MCF 10A (cell line): ENCODE data around the gene ZFP62. TPM values are rescaled to one million over a fixed set of nuclear protein-coding genes. Genes with fewer than 3 reads are reported as not detected.

Experiments
- BruUV-seq: library from RNA; stranded (reverse); fragments of 400-500 nt; replicated peaks from 2 replicates; lab custom pipeline; 2021; lab: Mats Ljungman, UMichigan
- CTCF ChIA-PET: fragments of 300-600 bp; sonication (Branson Sonifier 250); formaldehyde crosslinking; extraction: SDS; loops from one replicate; lab custom pipeline; 2021; ENCODE audit warnings: antibody characterized with exemption, inconsistent platforms; lab: Yijun Ruan, JAX
- POLR2A ChIA-PET: fragments of 300-600, 350-650 bp; sonication (Branson Sonifier 250); formaldehyde crosslinking; extraction: SDS; loops from one replicate; lab custom pipeline; 2020; ENCODE audit warnings: antibody characterized with exemption, inconsistent platforms; lab: Yijun Ruan, JAX
- DNase-seq: peaks from one replicate; pipeline ENCODE4 v3.0.0-alpha.2; 2018; ENCODE audit not compliant: unreplicated experiment
- H3K27ac Mint-ChIP-seq: one replicate; pipeline ENCODE4 v1.8.0; 2022; ENCODE audit warnings: mild to moderate bottlenecking, low read depth, mixed read lengths; ENCODE audit not compliant: unreplicated experiment
- H3K27me3 Mint-ChIP-seq: one replicate; pipeline ENCODE4 v1.8.0; 2022; ENCODE audit warnings: mixed read lengths; ENCODE audit not compliant: insufficient read depth, unreplicated experiment
- H3K36me3 Mint-ChIP-seq: one replicate; pipeline ENCODE4 v1.8.0; 2022; ENCODE audit warnings: mild to moderate bottlenecking, moderate library complexity, mixed read lengths; ENCODE audit not compliant: insufficient read depth, unreplicated experiment
- H3K4me1 Mint-ChIP-seq: one replicate; pipeline ENCODE4 v1.8.0; 2022; ENCODE audit warnings: mixed read lengths; ENCODE audit not compliant: insufficient read depth, unreplicated experiment
- H3K4me3 Mint-ChIP-seq: one replicate; pipeline ENCODE4 v1.8.0; 2022; ENCODE audit warnings: mild to moderate bottlenecking, moderate library complexity, mixed read lengths; ENCODE audit not compliant: unreplicated experiment
- H3K9me3 Mint-ChIP-seq: one replicate; pipeline ENCODE4 v1.8.0; 2022; ENCODE audit warnings: mixed read lengths; ENCODE audit not compliant: unreplicated experiment
- intact Hi-C: fragments of 100-400 bp; cut with micrococcal nuclease; formaldehyde crosslinking; loops from 2 replicates; pipeline ENCODE4 v1.14.1; 2022
- total RNA-seq: library from RNA; stranded (reverse); gene quantifications from 2 replicates; pipeline ENCODE4 v1.2.3, GENCODE V29; 2022
- TF ChIP-seq, protein P1 (sequence below): fragments of 200-600 bp; IDR thresholded peaks from one replicate; pipeline ENCODE4 v1.8.0; 2022; ENCODE audit warnings: antibody characterized with exemption, mild to moderate bottlenecking; ENCODE audit not compliant: unreplicated experiment

The ZFP62 gene
- total RNA-seq, 1 experiment from 2014 or later: 31.2 TPM

DNA sequence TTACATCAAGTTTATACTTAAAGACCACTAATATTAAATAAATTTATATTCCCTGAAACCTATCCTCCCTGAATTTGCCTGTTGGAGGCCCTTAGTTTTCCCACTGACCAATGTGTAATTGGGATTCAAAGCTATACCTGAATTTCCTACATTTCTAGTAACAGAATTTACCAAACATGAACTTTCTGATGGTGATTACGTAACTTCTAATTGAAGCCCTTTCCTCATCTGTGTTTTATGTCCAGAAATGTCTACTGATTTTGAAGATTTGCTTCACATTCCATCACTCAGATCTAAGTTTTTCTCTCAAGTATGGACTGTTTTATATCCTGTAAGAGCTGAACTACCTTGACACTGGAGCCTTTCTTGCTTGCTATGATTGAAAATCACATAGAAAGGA is 12.8 kb downstream of the ZFP62 start:
- DNase-seq: no peak
- CTCF ChIA-PET: interaction anchor here (0.6 kb wide), 1 partner anchor 64 kb away, joined by 3 read pairs; no protein-coding TSS in a partner anchor
- intact Hi-C loops: no loop called here
- Mint-ChIP-seq H3K27ac (no peak overlapping the region), H3K36me3 (peaks cover 60% of the 10 kb centered on the region), H3K27me3 (no peaks in the 10 kb centered on the region), H3K9me3 (peaks cover 34% of the 10 kb centered on the region), H3K4me3 (no peak overlapping the region), H3K4me1 (peaks cover 4% of the 10 kb centered on the region)
- POLR2A ChIA-PET: interaction anchor here (0.7 to 1.5 kb wide), 5 partner anchors 10 to 1026 kb away, joined by 3 to 4 read pairs (median 3); no protein-coding TSS in a partner anchor
- TF ChIP-seq, protein P1, sequence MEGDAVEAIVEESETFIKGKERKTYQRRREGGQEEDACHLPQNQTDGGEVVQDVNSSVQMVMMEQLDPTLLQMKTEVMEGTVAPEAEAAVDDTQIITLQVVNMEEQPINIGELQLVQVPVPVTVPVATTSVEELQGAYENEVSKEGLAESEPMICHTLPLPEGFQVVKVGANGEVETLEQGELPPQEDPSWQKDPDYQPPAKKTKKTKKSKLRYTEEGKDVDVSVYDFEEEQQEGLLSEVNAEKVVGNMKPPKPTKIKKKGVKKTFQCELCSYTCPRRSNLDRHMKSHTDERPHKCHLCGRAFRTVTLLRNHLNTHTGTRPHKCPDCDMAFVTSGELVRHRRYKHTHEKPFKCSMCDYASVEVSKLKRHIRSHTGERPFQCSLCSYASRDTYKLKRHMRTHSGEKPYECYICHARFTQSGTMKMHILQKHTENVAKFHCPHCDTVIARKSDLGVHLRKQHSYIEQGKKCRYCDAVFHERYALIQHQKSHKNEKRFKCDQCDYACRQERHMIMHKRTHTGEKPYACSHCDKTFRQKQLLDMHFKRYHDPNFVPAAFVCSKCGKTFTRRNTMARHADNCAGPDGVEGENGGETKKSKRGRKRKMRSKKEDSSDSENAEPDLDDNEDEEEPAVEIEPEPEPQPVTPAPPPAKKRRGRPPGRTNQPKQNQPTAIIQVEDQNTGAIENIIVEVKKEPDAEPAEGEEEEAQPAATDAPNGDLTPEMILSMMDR: no peak
- BruUV-seq: no TSS peak

DNA sequence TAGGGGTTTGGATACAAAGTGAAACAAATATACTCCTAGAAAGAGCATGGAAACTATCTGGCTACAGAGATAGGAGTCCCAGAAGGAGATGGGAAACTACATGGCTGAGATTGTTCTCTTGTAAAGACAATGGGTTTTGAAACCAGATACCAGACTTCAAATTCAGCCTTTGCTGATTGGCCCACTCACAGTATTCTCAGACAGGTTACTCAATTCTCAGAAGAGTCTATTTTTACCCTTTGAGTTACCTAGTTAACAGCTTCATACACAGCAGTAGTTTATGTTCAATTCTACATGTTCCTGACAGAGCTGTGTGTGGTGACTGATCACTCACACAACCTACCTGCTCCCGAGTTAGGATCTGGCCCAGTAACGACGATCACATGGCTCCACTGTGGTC is 14.1 kb downstream of the ZFP62 start:
- ChIA-PET POLR2A (interaction anchor here (1.5 to 1.6 kb wide), 2 partner anchors 37 to 38 kb away, joined by 4 read pairs; no protein-coding TSS in a partner anchor), CTCF (interaction anchor here (0.9 to 1.2 kb wide), 3 partner anchors 11 to 23 kb away, joined by 3 to 4 read pairs (median 3); no protein-coding TSS in a partner anchor)
- Mint-ChIP-seq H3K27ac (no peak overlapping the region), H3K4me1 (no peaks in the 10 kb centered on the region), H3K9me3 (peaks cover 28% of the 10 kb centered on the region), H3K4me3 (no peak overlapping the region), H3K27me3 (no peaks in the 10 kb centered on the region), H3K36me3 (peaks cover 49% of the 10 kb centered on the region)
- DNase-seq: no peak
- intact Hi-C loops: no loop called here
- TF ChIP-seq, protein P1: no peak
- no TSS peak for BruUV-seq

DNA sequence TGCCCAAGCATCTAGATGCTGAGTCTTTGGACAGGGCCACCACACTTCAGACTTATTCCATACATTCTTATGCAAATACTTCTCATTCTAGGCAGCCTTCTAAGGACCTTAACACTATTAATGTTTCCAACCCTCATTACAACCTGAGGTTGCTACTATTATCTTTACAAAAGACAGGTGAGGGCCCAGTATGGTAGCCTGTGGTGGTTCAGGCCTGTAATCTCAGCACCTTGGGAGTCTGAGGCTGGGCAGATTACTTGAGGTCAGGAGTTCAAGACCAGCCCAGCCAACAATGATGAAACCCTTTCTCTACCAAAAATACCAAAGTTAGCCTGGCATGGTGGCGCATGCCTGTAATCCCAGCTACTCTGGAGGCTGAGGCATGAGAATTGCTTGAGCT is 16.2 kb downstream of the ZFP62 start:
- Mint-ChIP-seq H3K9me3 (peaks cover 14% of the 10 kb centered on the region), H3K4me1 (no peaks in the 10 kb centered on the region), H3K4me3 (no peak overlapping the region), H3K27ac (no peak overlapping the region), H3K27me3 (no peaks in the 10 kb centered on the region), H3K36me3 (peaks cover 27% of the 10 kb centered on the region)
- BruUV-seq: no TSS peak
- POLR2A ChIA-PET: no interaction called here
- intact Hi-C loops: no loop called here
- no peak for DNase-seq
- CTCF ChIA-PET: interaction anchor here (0.7 kb wide), 1 partner anchor 71 kb away, joined by 3 read pairs; no protein-coding TSS in a partner anchor
- TF ChIP-seq, protein P1: no peak

DNA sequence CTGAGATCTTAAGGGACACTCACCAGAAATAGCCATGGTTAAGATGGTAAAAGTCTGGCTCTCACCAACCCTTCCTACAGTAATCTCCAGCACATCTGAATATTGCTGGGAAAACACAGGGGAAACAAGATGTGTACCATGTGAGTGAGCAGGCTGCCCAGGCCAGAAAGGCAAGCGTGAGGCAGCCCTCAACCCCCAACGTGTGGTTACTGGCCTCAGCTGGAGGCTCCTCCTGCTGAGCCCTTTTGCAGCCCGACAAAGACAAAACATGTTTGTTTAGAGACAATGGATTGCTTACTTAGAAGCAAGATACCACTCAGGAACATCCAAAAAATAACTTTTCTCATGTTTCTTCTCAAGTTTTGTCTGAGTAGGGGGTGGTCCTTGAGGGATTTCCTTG is 16.6 kb downstream of the ZFP62 start:
- DNase-seq: no peak
- H3K9me3 Mint-ChIP-seq: peaks cover 14% of the 10 kb centered on the region
- ChIA-PET CTCF (no interaction called here), POLR2A (no interaction called here)
- TF ChIP-seq, protein P1: no peak
- H3K36me3 Mint-ChIP-seq: peaks cover 23% of the 10 kb centered on the region
- H3K4me3 Mint-ChIP-seq: no peak overlapping the region
- BruUV-seq: no TSS peak
- no peaks in the 10 kb centered on the region for H3K27me3 Mint-ChIP-seq
- intact Hi-C loops: no loop called here
- no peak overlapping the region for H3K27ac Mint-ChIP-seq
- H3K4me1 Mint-ChIP-seq: no peaks in the 10 kb centered on the region
